Panc1 (cell line): ENCODE results near the gene FSD1.

Experiments
- POLR2AphosphoS5 ChIP-seq: IDR thresholded peaks from 2 replicates; pipeline ENCODE4 v1.6.1; 2012; ENCODE audit warnings: mild to moderate bottlenecking, low read depth, low read length, moderate library complexity
- TCF7L2 ChIP-seq: IDR thresholded peaks from 2 replicates; pipeline ENCODE4 v1.6.1; 2011; ENCODE audit warnings: mild to moderate bottlenecking, low read depth, low read length, inconsistent platforms
- TF ChIP-seq, protein P1 (sequence below): fragments of 450-650 bp; IDR thresholded peaks from 2 replicates; pipeline ENCODE4 v1.5.1; 2017; ENCODE audit warnings: mild to moderate bottlenecking

DNA sequence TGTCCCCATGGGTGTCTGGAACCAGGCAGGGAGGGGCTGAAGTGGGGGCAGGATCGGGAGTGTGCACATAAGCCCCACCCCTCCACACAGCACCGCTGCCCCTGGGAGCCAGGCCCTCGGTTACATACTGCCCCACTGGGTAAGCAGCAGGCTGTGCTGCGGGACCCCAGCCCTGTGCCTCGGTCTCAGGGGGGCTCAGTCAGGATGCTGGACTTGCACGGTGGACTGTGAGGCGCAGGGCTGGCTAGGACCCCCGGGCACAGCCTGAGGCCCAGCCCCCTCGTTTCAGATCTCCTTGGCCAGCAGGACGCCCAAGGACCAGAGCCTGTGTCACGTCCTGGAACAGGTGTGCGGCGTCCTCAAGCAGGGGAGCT is 55.2 kb downstream of the FSD1 start:
- TF ChIP-seq, protein P1, sequence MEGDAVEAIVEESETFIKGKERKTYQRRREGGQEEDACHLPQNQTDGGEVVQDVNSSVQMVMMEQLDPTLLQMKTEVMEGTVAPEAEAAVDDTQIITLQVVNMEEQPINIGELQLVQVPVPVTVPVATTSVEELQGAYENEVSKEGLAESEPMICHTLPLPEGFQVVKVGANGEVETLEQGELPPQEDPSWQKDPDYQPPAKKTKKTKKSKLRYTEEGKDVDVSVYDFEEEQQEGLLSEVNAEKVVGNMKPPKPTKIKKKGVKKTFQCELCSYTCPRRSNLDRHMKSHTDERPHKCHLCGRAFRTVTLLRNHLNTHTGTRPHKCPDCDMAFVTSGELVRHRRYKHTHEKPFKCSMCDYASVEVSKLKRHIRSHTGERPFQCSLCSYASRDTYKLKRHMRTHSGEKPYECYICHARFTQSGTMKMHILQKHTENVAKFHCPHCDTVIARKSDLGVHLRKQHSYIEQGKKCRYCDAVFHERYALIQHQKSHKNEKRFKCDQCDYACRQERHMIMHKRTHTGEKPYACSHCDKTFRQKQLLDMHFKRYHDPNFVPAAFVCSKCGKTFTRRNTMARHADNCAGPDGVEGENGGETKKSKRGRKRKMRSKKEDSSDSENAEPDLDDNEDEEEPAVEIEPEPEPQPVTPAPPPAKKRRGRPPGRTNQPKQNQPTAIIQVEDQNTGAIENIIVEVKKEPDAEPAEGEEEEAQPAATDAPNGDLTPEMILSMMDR, result no peak
- no peak for TF ChIP-seq TCF7L2
- TF ChIP-seq POLR2AphosphoS5, result no peak
